Measurements from ENCODE around the gene RTCB. TPM values are rescaled to one million over a fixed set of nuclear protein-coding genes. Genes with fewer than 3 reads are reported as not detected.

RTCB gene
- total RNA-seq (2014; rRNA removed; shearing (Covaris generic)), result 148 and 153 TPM in 2 replicates

GRCh38 chr22:32411829-32412592 lies at the start of gene RTCB:
TSS of gene RTCB (minus strand) at chr22:32412247. CDS start at chr22:32412156, 91 bp downstream.
- Histone ChIP-seq H3K36me3 (replicated peaks; ENCODE audit: control insufficient read depth, insufficient read depth, low read length) (peaks cover 15% of the 10 kb centered on the region), H3K27me3 (ENCODE audit: control insufficient read depth, insufficient read depth, low read length) (peaks cover 1% of the 10 kb centered on the region; the same call in 1 of the 2 replicates), H3K4me3 (ENCODE audit: insufficient read depth, low read depth, low read length) (peak within 1 kb of the TSS; percentile 96)
- DNase-seq, result peak; percentile 78

DNA sequence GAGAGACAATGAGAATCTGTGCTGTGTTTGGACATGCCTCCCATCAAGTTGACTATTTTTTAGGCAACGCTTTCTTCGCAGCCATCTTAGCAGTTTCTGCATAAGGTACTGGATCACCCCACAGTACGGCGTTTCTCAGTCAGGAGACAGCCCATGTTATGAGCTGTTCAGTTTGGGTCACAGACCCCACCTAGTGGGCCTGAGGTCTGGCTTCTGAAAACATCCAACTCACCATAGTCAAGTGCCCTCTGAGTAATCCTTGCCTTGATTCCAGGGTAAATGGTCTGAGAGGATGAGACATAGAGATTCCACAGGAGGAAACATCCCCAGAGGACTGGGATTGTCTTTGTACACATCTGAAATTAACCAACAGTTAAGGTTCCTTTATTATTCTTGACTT lies 45.0 kb upstream of the RTCB start:
- Histone ChIP-seq H3K36me3 (replicated peaks; ENCODE audit: control insufficient read depth, insufficient read depth, low read length) (no peaks in the 10 kb centered on the region), H3K4me3 (ENCODE audit: insufficient read depth, low read depth, low read length) (no peak overlapping the region), H3K27me3 (ENCODE audit: control insufficient read depth, insufficient read depth, low read length) (peaks cover 3% of the 10 kb centered on the region; the same call in 1 of the 2 replicates)
- DNase-seq, result no peak

DNA sequence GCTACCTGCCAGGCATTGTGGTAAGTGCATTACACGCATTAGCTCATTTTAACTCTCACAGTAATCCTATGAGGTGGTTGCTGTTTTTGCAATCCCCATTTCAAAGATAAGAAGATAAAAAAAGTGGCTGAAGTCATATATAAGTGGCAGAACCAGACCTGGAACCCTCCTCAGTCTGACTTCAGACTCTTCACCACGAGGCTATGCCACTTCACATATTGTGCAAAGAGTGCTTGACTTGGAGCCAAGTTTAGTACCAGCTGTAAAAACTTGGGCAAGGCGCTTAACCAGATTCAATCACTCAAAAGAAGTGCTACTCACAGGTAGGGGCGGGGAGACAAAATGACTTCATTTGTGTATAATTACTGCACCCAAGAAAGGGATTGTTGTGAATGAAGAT lies 36.9 kb upstream of the RTCB start:
- no peaks in the 10 kb centered on the region for H3K36me3 ChIP-seq (replicated peaks; ENCODE audit: control insufficient read depth, insufficient read depth, low read length)
- no peak overlapping the region for H3K4me3 ChIP-seq (ENCODE audit: insufficient read depth, low read depth, low read length)
- no peak for DNase-seq
- H3K27me3 ChIP-seq (ENCODE audit: control insufficient read depth, insufficient read depth, low read length), result peaks cover 1% of the 10 kb centered on the region

GRCh38 chr22:32446321-32446720 lies 34.3 kb upstream of the RTCB start:
- no peaks in the 10 kb centered on the region; the same call in 1 of the 2 replicates for H3K27me3 ChIP-seq (ENCODE audit: control insufficient read depth, insufficient read depth, low read length)

GRCh38 chr22:32444068-32444467 lies 32.0 kb upstream of the RTCB start:
- Histone ChIP-seq H3K36me3 (replicated peaks; ENCODE audit: control insufficient read depth, insufficient read depth, low read length) (no peaks in the 10 kb centered on the region), H3K4me3 (ENCODE audit: insufficient read depth, low read depth, low read length) (no peak overlapping the region), H3K27me3 (ENCODE audit: control insufficient read depth, insufficient read depth, low read length) (no peaks in the 10 kb centered on the region; the same call in 1 of the 2 replicates)
- peak; percentile 41 for DNase-seq

More at GRCh38 chr22:32446321-32446720, 34.3 kb upstream of the RTCB start:
- no peaks in the 10 kb centered on the region for H3K36me3 ChIP-seq (replicated peaks; ENCODE audit: control insufficient read depth, insufficient read depth, low read length)
- no peak for DNase-seq
- H3K4me3 ChIP-seq (ENCODE audit: insufficient read depth, low read depth, low read length), result no peak overlapping the region

GRCh38 chr22:32430352-32430751 lies 18.3 kb upstream of the RTCB start:
- no peak for DNase-seq
- H3K4me3 ChIP-seq (ENCODE audit: insufficient read depth, low read depth, low read length), result no peak overlapping the region
- H3K27me3 ChIP-seq (ENCODE audit: control insufficient read depth, insufficient read depth, low read length), result peaks cover 1% of the 10 kb centered on the region
- no peaks in the 10 kb centered on the region for H3K36me3 ChIP-seq (replicated peaks; ENCODE audit: control insufficient read depth, insufficient read depth, low read length)

GRCh38 chr22:32426881-32427280 lies 14.8 kb upstream of the RTCB start:
- Histone ChIP-seq H3K27me3 (ENCODE audit: control insufficient read depth, insufficient read depth, low read length) (no peaks in the 10 kb centered on the region; the same call in none of the 2 replicates), H3K36me3 (replicated peaks; ENCODE audit: control insufficient read depth, insufficient read depth, low read length) (no peaks in the 10 kb centered on the region), H3K4me3 (ENCODE audit: insufficient read depth, low read depth, low read length) (no peak overlapping the region)
- no peak for DNase-seq

- peaks cover 2% of the 10 kb centered on the region for H3K27me3 ChIP-seq (ENCODE audit: control insufficient read depth, insufficient read depth, low read length)
- DNase-seq, result no peak
- no peaks in the 10 kb centered on the region for H3K36me3 ChIP-seq (replicated peaks; ENCODE audit: control insufficient read depth, insufficient read depth, low read length)
- H3K4me3 ChIP-seq (ENCODE audit: insufficient read depth, low read depth, low read length), result no peak overlapping the region
Measured at GRCh38 chr22:32423664-32424063, 11.6 kb upstream of the RTCB start.

GRCh38 chr22:32422062-32422461 lies 10.0 kb upstream of the RTCB start:
- Histone ChIP-seq H3K4me3 (ENCODE audit: insufficient read depth, low read depth, low read length) (no peak overlapping the region), H3K36me3 (replicated peaks; ENCODE audit: control insufficient read depth, insufficient read depth, low read length) (no peaks in the 10 kb centered on the region), H3K27me3 (ENCODE audit: control insufficient read depth, insufficient read depth, low read length) (peaks cover 4% of the 10 kb centered on the region)
- DNase-seq, result no peak

DNA sequence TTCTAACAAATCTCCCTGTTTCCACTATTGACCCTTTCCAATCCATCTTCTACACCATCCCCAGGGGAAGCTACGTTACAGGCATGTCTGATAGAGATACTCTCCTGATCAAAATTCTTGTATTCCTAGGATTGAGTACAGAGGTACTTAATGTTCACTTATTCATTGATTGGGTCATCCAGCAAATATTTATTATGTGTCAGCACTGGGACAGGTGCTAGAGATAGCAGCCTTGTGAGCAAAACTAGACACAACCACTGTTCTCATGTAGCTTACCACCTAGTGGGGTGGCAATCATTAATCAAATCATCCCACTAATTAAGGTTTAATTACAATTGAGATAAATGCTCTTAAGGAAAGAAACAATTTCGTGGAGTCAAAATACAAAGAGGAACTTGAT lies 9.4 kb upstream of the RTCB start:
- no peak for DNase-seq
- Histone ChIP-seq H3K36me3 (replicated peaks; ENCODE audit: control insufficient read depth, insufficient read depth, low read length) (no peaks in the 10 kb centered on the region), H3K4me3 (ENCODE audit: insufficient read depth, low read depth, low read length) (no peak overlapping the region), H3K27me3 (ENCODE audit: control insufficient read depth, insufficient read depth, low read length) (peaks cover 5% of the 10 kb centered on the region)

DNA sequence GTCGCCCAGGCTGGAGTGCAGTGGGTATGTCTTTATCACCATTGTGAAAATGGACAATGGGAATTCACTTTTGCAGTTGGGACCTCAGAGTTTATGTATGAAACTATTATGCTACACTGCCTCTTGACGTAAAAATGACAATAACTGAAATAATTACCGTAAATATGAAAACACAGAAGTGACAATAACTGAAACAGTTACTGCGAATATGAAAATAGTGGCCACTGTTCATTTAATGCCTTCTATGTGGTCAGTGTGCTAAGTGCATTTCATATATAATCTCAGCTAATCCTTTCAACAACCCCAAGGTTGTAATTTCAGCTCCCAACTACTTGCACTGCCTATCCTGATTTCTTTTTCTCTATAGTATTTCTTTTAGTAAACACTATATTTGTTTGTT lies 5.9 kb upstream of the RTCB start:
- no peak for DNase-seq
- peaks cover 5% of the 10 kb centered on the region for H3K27me3 ChIP-seq (ENCODE audit: control insufficient read depth, insufficient read depth, low read length)
- H3K36me3 ChIP-seq (replicated peaks; ENCODE audit: control insufficient read depth, insufficient read depth, low read length), result no peaks in the 10 kb centered on the region
- H3K4me3 ChIP-seq (ENCODE audit: insufficient read depth, low read depth, low read length), result no peak overlapping the region

GRCh38 chr22:32416556-32417085 lies 4.6 kb upstream of the RTCB start:
- Histone ChIP-seq H3K27me3 (ENCODE audit: control insufficient read depth, insufficient read depth, low read length) (peaks cover 5% of the 10 kb centered on the region), H3K4me3 (ENCODE audit: insufficient read depth, low read depth, low read length) (no peak overlapping the region), H3K36me3 (replicated peaks; ENCODE audit: control insufficient read depth, insufficient read depth, low read length) (no peaks in the 10 kb centered on the region)
- no peak for DNase-seq

DNA sequence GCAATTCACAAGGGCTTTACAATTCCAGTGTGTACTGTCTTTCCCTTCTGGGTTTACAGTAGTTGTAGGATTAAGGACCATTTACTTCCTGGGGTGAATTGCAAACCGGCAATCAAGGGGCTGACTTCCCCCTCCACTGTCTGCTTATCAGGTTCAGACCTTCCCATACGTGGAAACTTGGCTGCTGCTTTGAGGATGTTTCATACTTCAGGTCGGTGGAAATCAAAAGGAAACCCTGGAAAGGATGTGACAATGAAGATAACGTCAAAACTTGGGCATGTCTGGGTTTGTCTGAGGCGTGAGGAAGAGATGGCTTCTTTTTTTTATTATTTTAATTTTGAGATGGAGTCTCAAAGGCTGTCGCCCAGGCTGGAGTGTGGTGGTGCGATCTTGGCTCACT lies 2.1 kb upstream of the RTCB start:
- H3K27me3 ChIP-seq (ENCODE audit: control insufficient read depth, insufficient read depth, low read length), result peaks cover 3% of the 10 kb centered on the region
- DNase-seq, result no peak
- H3K36me3 ChIP-seq (replicated peaks; ENCODE audit: control insufficient read depth, insufficient read depth, low read length), result peaks cover 1% of the 10 kb centered on the region; the same call in 1 of the 2 replicates
- no peak overlapping the region for H3K4me3 ChIP-seq (ENCODE audit: insufficient read depth, low read depth, low read length)

DNA sequence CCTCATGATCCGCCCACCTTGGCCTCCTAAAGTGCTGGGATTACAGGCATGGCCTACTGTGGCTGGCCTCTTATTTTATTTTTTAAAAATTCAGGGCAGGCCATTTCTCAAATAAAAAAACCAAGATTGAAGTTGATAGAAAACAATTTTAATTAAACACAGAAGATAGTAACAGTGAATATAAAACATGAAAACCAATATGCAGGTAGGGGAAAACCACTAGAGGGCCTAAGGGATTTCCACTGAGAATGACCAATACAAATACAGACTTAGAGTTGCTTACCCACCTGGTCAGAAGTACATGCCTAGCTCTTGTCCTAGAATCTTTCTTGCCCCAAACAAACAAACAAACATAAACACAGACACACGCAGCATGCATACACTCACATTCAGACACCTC lies 1.7 kb upstream of the RTCB start:
- peaks cover 3% of the 10 kb centered on the region for H3K27me3 ChIP-seq (ENCODE audit: control insufficient read depth, insufficient read depth, low read length)
- peaks cover 1% of the 10 kb centered on the region; the same call in 1 of the 2 replicates for H3K36me3 ChIP-seq (replicated peaks; ENCODE audit: control insufficient read depth, insufficient read depth, low read length)
- H3K4me3 ChIP-seq (ENCODE audit: insufficient read depth, low read depth, low read length), result no peak overlapping the region
- peak; percentile 48 for DNase-seq

DNA sequence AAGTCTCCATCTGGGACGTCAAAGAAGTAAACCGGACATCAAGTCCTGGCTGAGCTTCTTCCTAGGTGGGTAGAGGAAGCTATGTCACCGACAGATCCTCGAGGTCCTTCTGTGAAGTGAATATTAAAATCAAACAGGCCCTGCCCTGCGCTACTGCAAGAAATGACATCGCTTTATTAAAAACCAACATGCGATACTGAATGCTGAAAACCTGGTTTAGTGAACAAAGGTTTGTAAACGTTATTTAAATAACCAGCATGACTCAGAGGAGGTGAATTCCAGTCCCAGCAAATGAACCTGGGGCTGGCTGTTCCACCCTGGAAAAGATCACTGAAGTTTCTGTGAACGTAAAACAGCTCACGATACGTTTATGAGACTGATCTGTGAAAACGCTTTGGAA lies 645 bp downstream of the RTCB start:
- H3K36me3 ChIP-seq (replicated peaks; ENCODE audit: control insufficient read depth, insufficient read depth, low read length), result peaks cover 17% of the 10 kb centered on the region
- peak overlapping the region; percentile 96 for H3K4me3 ChIP-seq (ENCODE audit: insufficient read depth, low read depth, low read length)
- peak; percentile 30 for DNase-seq
- no peaks in the 10 kb centered on the region for H3K27me3 ChIP-seq (ENCODE audit: control insufficient read depth, insufficient read depth, low read length)

All from H7 (cell line).